Central memory CD4-positive, alpha-beta T cell (primary cell): ENCODE data around the gene CASZ1.

Experiments
- DNase-seq: peaks from one replicate; pipeline ENCODE4 v3.0.0; 2022

The CASZ1 gene

DNA sequence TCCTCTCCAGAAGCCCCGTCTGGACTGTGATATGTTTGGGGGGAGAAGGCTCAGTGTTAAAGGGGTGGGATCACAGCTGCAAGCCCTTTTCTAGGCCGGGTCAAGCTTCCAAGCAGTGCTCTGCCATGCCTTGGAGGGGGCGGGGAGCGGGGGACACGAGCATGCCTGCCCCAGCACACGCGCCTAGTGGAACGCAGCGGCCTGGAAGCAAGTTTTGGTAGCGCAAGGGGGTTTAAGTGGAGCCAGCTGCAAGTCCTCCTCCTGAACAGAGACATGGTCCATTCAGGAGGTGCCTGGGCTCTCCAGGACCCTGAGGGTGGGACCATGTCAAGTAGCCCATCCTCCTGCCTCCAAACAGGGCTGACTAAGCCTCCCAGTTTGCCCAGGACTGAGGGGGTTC lies 112.2 kb downstream of the CASZ1 start:
- DNase-seq = no peak

DNA sequence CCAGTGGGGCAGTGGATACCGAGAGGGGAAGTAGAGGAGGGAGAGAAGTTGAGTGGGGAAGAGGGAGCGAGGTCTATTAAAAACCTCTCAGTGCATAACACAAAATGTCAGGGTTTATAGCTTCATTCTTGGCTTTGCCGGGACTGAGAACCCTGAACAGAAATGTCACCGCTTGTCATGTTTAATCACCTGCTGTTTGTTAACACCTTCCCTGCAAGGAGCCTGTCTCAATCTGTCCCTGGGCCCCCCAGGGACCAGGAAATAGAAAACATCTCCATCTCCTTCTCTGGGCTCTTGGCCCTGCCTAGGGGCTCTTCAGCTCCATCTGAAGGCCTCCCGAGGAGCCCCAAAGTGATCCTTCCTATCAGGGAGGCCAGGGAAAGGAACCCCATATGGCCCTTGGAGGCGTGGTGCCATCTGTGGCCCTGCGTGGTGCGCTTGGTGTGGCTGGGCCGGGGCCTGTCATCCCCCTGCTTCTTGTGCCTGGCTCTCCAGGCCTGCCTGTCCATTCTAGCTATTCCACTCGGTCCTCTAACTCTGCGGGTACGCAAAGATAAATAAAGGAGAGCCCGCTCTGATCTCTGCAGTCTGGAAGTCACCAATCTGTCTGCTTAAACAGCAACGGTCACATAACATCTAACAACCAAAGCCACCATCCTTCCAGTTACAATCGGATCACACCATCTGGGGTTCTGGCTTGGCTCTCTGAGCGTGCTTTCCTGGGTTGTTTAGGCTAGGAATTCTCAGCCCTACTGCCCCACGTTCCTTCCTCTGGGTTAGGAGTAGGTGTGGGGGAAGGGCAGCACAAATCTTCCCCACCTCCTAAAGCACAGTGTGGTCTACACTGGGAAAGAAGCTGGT lies 113.8 kb downstream of the CASZ1 start:
- no peak for DNase-seq

DNA sequence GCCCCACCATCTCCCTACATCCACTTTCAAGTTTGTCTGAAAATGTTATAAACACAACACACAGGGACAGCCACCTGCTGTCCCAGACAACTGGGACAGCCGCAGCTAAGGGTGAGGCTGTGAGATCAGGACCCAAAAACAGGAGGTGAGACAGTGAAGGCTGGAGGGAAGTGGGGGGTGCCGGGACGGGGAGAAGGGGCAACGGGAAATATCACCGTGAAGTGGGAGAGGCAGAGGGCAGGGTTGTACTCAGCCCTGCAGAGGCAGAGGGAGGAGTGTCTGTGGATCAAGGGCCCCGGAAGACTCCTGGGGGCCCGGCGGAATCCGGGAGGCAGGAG lies 114.4 kb downstream of the CASZ1 start:
- no peak for DNase-seq

DNA sequence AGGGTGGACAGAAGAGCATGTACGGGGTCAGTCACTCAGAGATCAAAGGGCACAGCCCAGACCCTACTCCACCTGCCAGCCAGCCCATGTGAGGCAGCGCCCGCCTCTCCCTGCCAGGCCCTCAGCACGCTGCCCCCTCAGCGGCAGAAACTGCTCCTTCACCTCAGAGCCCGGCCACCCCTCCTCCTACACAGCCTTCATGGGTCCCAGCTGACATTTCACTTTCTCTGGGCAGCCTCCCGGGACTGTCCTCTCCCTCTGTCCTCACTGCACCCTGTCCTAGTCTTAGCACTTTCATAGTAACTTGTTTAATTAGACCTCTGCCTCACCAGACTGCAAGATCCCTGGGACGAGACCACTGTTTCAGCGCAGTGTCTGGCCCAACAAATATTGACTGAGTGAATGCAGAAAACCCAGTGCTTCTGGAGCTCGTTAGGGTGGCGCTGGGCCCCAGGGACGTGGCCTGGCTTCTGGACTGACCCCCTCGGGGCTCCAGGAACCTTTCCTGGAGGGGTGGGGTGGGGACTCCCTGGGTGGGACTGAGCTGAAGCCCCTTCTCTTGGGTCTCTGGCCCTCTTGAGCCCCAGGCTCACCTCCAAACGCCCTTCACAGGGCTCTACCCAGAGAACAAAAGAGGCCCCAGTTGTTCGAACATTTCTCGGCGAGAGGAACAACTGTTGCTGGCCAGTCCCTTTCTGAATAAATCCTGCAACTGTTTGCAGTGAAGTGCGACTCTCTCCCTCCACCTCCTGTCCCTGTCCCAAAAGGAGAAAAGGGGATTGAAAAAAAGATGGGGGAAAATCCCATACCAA lies 114.9 kb downstream of the CASZ1 start:
- DNase-seq = no peak

DNA sequence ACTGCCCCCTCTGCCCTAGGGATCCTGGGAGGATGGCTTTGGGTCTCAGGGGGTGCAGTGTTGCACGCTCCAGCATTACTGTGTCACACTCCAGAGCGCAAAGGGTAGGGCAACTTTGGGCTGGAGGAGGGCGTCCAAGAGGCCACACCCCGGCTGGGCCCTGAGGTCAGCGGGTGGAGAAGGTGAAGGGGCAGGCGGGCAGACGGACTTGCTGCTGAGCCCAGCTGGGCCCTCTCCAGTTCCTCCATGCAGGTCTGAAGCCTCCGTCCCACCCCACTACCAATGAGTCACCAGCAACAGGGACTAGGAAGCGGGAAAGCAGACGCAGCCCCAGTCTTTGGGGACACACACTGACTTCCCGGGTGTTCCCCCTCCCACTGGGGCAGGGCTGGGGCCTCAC lies 116.0 kb downstream of the CASZ1 start:
- no peak for DNase-seq

DNA sequence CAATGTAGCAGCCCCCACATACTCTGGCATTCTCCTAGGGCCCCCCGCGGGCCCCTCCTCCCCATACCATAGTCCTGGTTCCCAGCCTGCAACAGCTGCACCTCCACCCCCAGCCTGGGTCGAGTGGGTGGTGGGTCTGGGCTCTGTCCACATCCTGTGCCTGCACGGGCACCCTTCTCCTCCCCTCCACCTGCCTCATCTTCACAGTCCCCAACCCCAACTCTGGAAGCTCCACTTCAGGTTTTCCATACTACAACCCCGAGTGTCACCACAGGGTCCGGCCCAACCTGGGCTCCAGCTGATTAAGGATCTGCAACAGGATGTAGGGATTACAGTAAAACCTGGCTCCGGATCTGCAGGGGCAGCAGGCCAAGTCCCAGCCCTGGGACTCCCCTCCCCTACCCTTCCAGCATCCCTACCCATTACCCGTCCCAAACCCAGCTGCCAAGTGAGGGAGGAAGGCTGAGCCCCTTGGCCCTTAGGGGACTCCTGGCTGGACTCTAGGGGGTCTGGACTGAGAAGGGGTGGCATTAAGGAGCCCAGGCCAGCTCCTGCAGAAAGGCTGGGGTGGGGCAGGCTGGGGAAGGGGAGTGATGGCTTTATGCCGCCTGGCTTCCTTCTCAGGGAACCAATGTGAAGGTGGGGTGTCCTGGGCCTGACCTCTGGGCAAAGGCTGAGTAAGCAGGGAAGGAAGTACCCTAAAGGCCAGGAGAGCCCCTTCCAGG lies 116.8 kb downstream of the CASZ1 start:
- no peak for DNase-seq

DNA sequence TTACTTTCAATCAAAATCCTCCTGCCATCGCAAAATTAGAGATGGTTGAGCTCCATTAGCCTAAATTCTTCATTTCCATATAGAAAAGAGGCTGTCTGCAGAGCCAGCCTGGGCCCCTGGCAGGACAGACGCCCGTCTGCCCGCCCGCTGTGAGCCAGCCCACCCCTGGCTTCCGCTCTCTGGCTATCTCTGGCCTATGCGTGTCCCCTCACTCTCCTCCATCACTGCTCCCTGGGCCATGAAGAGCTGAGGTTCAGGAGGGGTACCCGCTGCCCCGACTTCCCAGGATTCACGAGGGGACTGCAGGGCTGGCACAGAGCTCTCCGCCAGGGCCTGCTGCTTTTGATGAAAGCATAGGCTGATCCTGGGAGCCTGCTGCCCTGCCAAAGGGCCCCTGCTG lies 117.6 kb downstream of the CASZ1 start:
- DNase-seq = no peak

DNA sequence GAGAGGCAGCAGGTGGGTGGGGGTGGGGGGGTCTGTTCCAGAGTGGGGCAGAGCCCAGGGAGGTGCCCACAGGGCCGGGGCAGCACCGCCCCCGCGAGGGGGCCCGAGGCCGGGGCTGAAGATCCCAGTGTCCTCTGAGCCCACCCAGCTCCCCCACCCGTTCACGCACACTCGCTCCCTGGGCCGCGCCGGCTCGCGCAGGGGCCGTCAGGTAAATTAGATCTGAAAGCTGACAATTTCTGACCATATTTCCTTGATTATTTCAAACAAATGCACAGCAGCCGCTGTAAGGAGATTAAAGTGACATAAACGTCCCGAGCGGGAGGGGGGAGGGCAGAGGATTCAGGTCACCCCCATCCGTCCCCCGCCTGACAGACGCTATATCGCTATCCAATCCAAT lies 118.0 kb downstream of the CASZ1 start:
- no peak for DNase-seq

DNA sequence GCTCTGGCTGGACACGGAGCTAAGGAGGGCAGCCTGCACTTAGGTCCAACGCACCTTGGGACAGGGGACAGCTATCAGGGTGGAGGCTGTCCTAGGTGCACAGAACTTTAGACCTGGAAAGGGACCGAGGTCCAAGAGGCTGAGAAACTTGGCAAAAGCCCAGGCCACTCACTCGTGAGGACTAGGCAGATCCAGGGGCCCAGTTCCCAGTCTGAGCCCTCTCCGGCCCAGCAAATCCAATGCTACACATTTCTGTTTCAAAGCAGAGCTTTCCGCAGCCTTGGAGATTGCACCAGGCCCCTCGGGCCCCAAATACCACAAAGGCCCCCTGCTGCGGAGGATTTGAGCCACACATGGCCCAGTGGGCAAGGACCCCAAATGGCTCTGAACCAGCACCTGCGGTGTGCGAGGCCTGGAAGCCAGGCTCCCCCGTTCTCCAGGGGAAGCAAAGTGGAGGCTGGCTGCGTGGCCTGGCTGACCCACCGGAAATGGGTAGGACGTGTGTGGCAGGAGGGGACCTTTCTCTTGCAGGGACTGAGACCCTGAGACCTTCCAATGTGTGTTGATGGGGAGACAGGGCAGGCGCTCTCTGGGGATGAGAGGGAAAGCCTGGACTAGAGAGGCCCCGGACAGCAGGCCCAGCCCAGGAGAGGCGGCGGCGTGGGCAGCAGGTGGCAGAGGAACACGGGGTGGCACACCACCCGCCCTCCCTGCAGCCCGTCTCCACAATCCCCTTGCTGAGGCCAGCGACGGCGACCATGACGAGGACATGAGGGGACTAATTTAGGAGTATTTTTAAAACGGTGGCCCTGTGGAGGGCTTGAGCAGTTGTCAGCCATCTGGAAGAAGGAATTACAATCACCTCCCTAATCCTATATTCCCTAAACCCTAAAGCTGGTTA lies 118.7 kb downstream of the CASZ1 start:
- no peak for DNase-seq

DNA sequence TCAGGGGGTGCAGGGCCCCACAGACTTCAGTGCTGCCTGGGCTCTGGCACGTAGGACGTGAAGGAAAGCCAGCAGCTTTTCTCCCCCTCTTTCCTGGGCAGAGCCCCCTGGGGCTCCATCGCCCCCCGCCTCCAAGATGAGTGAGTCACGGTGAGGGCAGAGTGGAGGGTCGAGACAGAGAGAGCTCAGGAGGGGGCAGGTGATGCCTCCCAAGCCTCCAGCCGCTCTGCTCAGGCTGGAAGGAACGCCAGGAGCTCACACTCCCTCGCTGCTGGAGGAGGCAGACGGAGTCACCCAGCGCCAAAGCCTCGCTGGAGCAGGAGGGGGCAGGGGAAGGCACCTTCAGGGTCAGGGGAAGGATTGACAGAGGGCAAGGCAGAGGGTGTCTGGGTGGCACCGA lies 119.5 kb downstream of the CASZ1 start:
- DNase-seq = no peak

DNA sequence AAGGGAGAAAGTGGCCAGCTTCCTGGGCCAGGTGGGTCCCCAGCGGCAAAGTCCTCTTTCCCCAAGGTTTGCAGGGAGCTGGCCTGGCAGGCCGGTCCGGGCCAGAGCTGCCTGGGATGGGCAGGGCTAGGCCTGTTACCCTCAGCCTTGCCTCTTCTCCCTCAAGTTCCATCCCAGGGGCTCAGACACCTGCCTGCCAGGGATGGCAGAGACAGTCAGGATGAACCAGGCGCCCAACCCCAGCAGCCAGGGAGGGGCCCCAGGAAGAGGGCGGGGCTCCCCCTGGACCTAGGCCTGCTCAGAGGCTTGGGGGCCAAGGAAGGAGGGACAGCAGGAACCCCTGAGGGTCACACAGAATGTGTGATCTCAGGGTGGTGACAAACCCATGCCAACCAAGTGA lies 120.6 kb downstream of the CASZ1 start:
- DNase-seq = no peak

DNA sequence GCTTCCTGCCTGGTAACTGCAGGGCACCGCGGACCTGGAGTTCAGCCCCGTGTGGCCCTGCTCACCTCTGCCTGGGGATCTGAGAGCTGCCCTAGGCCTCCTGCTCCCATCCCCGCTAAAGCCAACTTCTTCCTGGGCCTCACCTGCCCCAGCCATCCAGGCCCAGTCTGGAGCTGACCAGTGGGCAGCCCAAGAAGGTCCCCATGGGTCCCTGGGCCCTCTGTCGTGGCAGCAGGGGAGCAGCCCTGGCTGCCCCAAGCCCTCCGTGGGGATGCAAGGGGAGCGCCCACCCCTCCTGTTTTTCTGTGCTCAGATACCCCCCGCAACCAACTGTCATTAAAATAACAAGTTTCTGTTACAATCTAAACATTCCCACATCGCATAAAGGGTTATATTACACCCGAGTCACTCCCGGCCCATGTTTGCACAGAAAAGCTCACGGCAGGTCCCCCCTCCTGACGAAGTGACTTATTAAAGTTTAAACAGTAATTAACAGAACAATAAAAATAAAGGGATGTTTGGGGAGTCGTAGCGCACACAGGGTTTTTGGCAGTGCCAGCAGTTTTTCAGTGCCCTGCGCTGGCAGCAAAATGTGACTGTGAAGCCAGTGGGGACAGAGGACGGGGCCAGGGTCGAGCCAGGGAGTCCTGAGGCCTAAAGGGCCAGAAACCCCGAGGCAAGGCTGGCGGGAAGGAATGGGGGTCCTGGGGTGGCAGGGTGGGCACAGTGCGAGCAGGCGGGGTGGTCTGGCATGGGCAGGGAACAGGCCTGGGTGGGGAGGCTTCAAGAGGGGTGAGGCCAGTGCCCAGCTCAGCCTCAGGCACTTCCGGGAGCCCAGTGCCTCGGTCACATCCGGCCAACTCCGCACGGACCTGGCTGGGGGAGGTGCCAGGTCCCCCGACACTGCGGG lies 121.5 kb downstream of the CASZ1 start:
- no peak for DNase-seq

DNA sequence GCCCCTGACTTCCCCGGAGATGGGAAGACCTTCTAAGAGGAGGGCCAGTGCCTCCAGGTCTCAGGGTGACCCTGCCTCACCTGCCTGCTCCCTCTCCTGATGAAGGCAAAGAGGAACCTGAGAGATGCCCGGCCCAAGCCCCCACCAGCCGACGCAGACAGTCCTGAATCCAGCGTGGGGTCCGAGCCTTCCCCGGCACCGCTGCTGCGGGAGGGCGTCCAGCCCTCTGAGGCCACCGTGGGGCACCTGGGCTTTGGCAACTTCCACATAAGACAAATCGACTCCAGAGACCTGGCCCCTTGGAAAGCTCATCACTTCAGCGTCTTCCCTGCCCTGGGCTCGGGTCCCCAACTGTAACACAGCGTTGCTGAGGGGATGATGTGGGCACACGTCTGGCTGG lies 122.2 kb downstream of the CASZ1 start:
- DNase-seq = no peak

DNA sequence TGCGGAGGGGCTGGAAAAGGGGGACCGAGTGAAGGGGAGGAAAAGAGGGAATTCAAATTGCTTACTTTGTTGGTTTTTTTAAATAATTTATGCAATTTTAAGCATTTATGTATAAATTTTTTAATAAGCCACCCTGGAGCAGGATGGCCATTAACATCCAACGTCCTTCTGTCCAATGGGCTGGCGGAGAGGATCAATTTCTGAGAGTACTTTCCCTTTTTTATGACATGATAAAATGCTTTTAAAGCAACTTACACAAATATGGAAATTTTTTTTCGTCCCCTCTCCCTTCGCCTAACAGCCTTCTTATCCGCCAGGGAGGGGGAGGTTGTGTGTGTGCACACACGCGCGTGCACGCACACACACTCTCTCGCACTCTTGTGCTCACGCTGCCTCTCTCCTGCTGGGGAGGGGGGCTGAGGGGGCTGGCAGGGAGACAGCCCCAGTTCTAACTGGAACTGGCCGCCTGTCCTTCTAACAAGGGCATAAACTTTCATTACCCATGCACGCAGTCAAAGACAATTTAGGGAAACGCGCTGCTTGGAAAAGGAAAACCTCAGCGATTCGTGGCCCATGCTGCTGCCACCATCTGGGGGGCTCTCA lies 123.2 kb downstream of the CASZ1 start:
- DNase-seq = no peak

DNA sequence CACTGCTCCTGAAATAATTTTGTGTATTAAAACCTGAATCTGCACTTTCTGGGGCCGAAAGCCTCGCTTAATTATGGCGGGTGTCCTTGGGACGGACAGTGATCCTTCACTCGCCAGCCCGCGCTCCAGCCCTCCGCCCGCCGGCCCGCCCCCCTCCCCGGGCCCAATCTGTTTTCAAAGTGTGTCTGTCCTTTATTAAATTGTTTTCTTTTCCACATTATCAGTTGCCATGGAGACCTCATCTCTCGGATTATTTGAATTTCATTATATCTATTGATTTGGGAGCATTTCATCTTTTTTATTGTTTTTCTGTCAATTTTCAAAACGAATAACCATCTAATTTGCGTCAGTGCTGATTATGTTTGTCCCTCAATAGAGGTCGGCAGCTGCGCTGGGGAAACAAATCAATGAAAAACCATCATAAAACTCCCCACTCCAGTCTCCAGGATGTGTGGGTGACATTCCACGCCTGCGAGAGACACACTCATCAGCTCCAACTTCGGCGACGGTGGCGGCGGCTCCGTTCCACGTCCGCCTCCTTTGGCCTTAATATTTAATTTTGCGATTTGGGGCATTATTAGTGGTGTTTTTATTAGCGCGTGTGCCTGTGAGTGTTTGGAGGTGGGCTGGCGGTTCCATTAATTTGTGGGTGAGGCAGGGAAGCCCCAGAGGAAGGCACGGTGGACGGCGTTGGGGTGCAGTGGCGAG lies 123.9 kb downstream of the CASZ1 start:
- no peak for DNase-seq

DNA sequence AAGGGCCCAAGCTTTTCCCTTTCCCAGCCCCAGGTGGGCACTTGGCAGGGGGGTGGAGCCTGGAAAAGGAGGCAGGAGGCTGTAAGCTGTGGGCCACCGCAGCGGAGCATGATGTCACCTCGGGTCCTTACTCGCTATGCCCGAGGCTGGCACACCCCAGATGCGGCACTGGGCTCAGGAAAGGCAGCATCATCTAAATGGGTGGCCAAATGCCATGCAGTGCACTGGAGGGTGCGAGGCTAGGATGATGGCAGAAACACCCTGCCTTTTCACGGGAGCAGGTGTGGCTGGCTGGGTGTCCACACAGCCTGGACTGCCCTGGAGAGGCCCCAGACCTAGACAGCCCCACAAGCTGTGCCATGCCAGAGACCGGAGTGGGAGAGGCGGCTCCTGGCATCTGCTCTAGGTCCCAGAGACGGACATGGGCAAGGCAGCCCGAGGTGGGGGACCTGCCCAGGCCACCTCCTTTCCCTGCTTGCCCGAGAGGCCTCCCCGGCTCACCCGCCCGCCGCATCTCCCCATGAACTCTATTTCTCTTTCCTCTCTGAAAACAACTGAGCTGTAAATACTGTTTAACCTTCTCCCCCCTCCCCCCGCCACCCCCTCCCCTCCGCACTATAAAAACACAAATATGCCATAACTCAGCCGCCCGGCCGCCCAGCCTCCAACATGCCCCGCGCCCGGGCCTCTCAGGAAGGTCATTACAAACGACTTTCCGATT lies 124.7 kb downstream of the CASZ1 start:
- DNase-seq = no peak

DNA sequence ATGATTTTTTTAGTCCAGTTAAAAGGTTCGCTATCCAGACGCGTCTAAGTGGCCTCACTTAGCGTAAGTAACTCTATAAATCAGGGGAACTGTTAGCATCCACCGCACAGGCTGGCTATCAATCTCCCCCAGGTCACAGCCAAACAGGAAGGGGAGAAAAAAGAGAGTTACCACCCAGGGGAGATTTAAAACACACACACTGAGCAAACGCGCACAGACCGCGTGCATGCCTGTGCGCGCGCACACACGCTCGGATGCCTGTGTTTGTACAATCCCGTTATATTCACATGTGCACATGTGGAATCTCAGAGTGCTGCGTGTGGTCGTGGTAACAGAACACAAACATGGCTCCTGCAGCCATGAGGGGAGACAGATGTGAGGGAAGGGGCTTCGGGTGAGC lies 125.4 kb downstream of the CASZ1 start:
- no peak for DNase-seq

DNA sequence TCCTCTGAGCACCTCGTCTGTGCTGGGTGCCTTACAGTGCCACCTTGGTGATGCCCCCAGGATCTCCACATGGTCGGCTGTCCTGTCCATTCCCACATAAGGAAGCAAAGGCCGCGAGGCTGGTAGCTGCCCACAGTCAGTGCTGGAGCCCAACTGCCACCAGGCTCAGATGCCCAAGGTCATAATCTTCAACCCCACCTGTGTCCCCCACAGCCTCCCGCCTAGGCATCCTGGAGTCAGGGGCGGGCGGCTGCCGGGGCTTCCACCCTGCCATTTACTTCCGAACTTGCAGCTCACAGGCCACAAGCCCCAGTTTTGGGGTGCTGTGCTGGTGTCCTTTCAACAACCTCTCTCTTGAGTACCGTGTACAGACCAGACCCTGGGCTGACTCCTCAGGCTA lies 126.3 kb downstream of the CASZ1 start:
- no peak for DNase-seq

DNA sequence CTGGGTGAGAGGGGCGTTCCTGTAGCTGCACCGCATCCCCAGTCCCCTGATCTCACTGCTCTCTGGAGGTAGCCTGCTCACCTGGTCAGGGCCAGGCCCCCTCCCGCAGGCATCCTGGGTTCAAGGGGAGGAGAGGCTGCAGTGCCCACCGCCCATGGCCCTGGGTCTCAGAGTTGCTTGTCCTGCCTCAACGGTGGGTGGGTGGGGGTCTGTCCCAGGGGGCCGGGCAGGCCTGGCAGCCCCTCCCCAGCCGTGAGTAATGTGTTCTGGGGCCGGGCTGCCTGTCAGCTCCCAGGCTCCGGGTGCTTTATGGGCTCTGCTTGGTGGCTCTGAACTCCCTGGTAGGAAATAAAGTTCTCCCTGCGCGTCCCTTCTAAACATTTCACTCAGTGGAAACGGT lies 126.9 kb downstream of the CASZ1 start:
- no peak for DNase-seq
